Measurements from ENCODE around the gene LRRC8E.

The LRRC8E gene

DNA sequence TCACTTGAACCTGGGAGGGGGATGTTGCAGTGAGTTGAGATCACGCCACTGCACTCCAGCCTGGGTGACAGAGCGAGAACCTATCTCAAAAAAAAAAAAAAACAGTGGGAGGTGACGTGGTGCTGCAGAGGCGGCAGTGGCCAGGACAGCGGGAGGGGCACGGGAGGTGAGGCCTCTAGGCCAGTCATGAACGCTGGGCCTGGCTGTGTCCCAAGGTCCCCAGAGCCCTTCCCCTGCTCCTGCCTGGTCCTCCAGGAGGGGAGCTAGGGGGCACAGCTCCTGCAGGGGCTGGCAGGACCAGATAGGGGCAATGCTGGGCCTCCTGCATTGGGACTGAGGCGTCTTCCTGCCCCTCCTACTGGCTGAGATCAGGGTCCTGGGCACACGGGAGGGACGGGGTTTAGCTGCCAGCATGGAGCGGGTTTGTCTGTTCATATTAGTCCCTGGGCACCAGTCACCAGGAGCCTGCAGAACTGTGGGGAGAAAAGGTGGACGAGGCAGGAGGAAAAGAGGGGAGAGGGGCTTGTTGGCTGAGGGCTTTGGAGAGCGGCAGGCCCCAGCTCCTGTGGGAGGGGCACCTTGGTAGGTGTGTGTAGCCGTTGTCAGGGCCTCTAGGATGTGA, 19.9 kb downstream of the LRRC8E start:
- peaks cover 5% of the 10 kb centered on the region for H3K4me1 ChIP-seq (ENCODE audit: low read depth, poor library complexity, severe bottlenecking)
- TF ChIP-seq, protein P1, sequence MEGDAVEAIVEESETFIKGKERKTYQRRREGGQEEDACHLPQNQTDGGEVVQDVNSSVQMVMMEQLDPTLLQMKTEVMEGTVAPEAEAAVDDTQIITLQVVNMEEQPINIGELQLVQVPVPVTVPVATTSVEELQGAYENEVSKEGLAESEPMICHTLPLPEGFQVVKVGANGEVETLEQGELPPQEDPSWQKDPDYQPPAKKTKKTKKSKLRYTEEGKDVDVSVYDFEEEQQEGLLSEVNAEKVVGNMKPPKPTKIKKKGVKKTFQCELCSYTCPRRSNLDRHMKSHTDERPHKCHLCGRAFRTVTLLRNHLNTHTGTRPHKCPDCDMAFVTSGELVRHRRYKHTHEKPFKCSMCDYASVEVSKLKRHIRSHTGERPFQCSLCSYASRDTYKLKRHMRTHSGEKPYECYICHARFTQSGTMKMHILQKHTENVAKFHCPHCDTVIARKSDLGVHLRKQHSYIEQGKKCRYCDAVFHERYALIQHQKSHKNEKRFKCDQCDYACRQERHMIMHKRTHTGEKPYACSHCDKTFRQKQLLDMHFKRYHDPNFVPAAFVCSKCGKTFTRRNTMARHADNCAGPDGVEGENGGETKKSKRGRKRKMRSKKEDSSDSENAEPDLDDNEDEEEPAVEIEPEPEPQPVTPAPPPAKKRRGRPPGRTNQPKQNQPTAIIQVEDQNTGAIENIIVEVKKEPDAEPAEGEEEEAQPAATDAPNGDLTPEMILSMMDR (conservative IDR thresholded peaks at IDR 0.05; ENCODE audit: low read depth, low read length), result no peak
- no peaks in the 10 kb centered on the region for H4K20me1 ChIP-seq (ENCODE audit: insufficient read depth)
- H3K9ac ChIP-seq, result no peak overlapping the region
- H3K27me3 ChIP-seq (ENCODE audit: insufficient read depth, low read depth), result no peaks in the 10 kb centered on the region
- no peaks in the 10 kb centered on the region for H3K36me3 ChIP-seq (ENCODE audit: insufficient read depth)
- no peak overlapping the region for H2AFZ ChIP-seq (ENCODE audit: low read depth)
- H3K4me3 ChIP-seq (IDR thresholded peaks at IDR 0.05; ENCODE audit: insufficient read depth, low read depth, low read length), result no peak overlapping the region
- H3K27ac ChIP-seq, result no peak overlapping the region
- no peak overlapping the region for H3K4me2 ChIP-seq
- H3K79me2 ChIP-seq (ENCODE audit: insufficient read depth, low read depth), result peaks cover 31% of the 10 kb centered on the region

DNA sequence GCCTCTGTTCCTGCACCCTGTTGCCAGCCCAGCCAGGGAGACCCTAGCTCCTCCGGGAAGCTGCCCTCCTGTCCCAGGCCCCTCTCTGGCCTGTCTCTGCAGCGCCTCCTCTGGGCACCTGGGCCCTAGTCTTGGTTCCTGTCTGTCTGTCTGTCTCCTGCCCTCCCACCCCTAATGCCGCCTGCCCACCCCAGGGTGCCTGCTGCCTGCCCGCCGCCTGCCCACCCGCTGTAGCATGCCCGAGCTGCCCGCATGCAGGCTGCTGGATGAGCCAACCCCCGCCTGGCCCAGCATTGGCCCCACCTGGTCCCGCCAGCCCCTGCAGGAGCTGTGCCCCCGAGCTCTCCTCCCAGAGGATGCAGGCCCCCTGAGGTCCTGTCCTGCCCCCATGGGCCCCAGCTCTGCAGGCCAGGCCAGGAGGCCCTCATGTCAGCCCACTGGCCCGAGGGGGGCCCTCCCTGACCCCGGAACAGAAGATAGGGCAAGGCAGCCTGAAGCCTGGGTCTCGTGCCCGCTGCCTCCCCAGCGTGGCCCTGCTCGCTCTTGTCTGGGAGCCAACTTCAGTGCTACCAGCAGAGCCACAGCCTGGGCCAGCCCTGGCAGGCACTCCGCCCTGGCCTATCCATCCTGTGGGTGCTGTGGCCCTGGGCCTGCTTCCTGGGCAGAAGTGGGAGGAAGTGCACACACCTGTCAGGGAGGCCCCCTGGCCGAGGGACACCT, 20.6 kb downstream of the LRRC8E start:
- no peak overlapping the region for H3K27ac ChIP-seq
- TF ChIP-seq, protein P1 (conservative IDR thresholded peaks at IDR 0.05; ENCODE audit: low read depth, low read length), result no peak
- H3K27me3 ChIP-seq (ENCODE audit: insufficient read depth, low read depth), result no peaks in the 10 kb centered on the region
- no peak overlapping the region for H3K9ac ChIP-seq
- H4K20me1 ChIP-seq (ENCODE audit: insufficient read depth), result no peaks in the 10 kb centered on the region
- H3K4me3 ChIP-seq (IDR thresholded peaks at IDR 0.05; ENCODE audit: insufficient read depth, low read depth, low read length), result no peak overlapping the region
- H3K36me3 ChIP-seq (ENCODE audit: insufficient read depth), result no peaks in the 10 kb centered on the region
- H2AFZ ChIP-seq (ENCODE audit: low read depth), result no peak overlapping the region
- no peak overlapping the region for H3K4me2 ChIP-seq
- H3K4me1 ChIP-seq (ENCODE audit: low read depth, poor library complexity, severe bottlenecking), result peaks cover 5% of the 10 kb centered on the region
- peaks cover 31% of the 10 kb centered on the region for H3K79me2 ChIP-seq (ENCODE audit: insufficient read depth, low read depth)

DNA sequence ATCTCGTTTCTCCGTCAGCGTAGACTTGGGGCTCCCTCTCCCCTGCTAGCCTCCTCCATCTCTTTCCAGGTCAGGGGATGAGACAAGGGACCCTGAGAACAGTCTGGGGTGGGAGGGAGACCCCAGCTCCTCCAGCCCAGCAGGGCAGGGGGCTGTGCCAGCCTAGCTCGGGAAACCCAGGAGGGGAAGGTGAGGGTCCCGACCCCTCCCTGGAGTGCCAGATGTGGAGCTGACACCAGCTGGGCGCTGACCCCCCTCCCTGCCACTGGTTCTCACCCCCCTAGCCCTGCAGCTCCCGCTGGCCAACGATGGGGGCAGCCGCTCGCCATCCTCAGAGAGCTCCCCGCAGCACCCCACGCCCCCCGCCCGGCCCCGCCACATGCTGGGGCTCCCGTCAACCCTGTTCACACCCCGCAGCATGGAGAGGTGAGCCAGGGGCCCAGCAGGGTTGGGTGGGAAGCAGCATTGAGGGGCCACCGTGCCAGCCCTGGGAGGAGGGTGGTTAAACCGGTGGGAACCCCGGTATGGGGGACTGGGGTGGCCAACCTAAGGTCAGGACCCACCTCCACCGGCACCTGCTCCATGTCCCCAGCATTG, 21.3 kb downstream of the LRRC8E start:
- peaks cover 5% of the 10 kb centered on the region for H3K4me1 ChIP-seq (ENCODE audit: low read depth, poor library complexity, severe bottlenecking)
- no peaks in the 10 kb centered on the region for H3K36me3 ChIP-seq (ENCODE audit: insufficient read depth)
- H3K4me2 ChIP-seq, result no peak overlapping the region
- peaks cover 25% of the 10 kb centered on the region for H3K79me2 ChIP-seq (ENCODE audit: insufficient read depth, low read depth)
- H2AFZ ChIP-seq (ENCODE audit: low read depth), result no peak overlapping the region
- H3K9ac ChIP-seq, result no peak overlapping the region
- H3K27ac ChIP-seq, result no peak overlapping the region
- H3K4me3 ChIP-seq (IDR thresholded peaks at IDR 0.05; ENCODE audit: insufficient read depth, low read depth, low read length), result no peak overlapping the region
- TF ChIP-seq, protein P1 (conservative IDR thresholded peaks at IDR 0.05; ENCODE audit: low read depth, low read length), result no peak
- H3K27me3 ChIP-seq (ENCODE audit: insufficient read depth, low read depth), result no peaks in the 10 kb centered on the region
- no peaks in the 10 kb centered on the region for H4K20me1 ChIP-seq (ENCODE audit: insufficient read depth)

- Histone ChIP-seq H3K4me1 (ENCODE audit: low read depth, poor library complexity, severe bottlenecking) (no peaks in the 10 kb centered on the region), H3K79me2 (ENCODE audit: insufficient read depth, low read depth) (peaks cover 16% of the 10 kb centered on the region), H3K36me3 (ENCODE audit: insufficient read depth) (no peaks in the 10 kb centered on the region), H2AFZ (ENCODE audit: low read depth) (no peak overlapping the region), H4K20me1 (ENCODE audit: insufficient read depth) (no peaks in the 10 kb centered on the region), H3K9ac (no peak overlapping the region), H3K4me3 (IDR thresholded peaks at IDR 0.05; ENCODE audit: insufficient read depth, low read depth, low read length) (no peak overlapping the region), H3K27ac (no peak overlapping the region), H3K27me3 (ENCODE audit: insufficient read depth, low read depth) (peaks cover 2% of the 10 kb centered on the region; the same call in 1 of the 2 replicates), H3K4me2 (no peak overlapping the region)
- TF ChIP-seq, protein P1 (conservative IDR thresholded peaks at IDR 0.05; ENCODE audit: low read depth, low read length), result no peak
Observed at GRCh38 chr19:7910321-7911161, 22.2 kb downstream of the LRRC8E start.

Measured in KMS-11 (cell line).